Left cardiac atrium (tissue), 4 donors: ENCODE measurements around the gene NRCAM. TPM values are rescaled to one million over a fixed set of nuclear protein-coding genes. Genes with fewer than 3 reads are reported as not detected.
A peak's percentile ranks its signal among the peaks of the same experiment; 100 is the strongest.
"Not testable (repeated sequence)": the region's sequence is repeated elsewhere in the genome, so short reads cannot be mapped to it uniquely, and the experiment has no call there.

Experiments
- ATAC-seq, 2 donors: fragments of 200-7000 bp; cut with Tn5 transposase; one replicate each; pipeline ENCODE4 v1.9.1; 2020; ENCODE audit warnings: mild to moderate bottlenecking in 2 of 2, moderate library complexity in 2 of 2
- DNase-seq: peaks from one replicate; pipeline ENCODE4 v3.0.0-alpha.2; 2020
- intact Hi-C, 2 donors: fragments of 100-400 bp; cut with DNase I; formaldehyde crosslinking; loops; one replicate each; pipeline versions ENCODE4 v1.14.1 to v1.15.1; 2022 to 2023
- long read RNA-seq: library from polyadenylated mRNA; unstranded; transcript quantifications from one replicate; pipeline ENCODE4 v2.0.0, GENCODE V29; 2021
- total RNA-seq, 2 donors: library from RNA; stranded (reverse); fragmentation: NEBNext Ultra II Directional; extraction: Animal tissue kit (Norgen Biotek cat#: 25700); gene quantifications; one replicate each; pipeline ENCODE4 v1.2.1, GENCODE V29; 2021
- donor health status: DM: no; HTN: yes; CAD: no.
- donor health status: DM: no; HTN: yes; CAD: no; lungs with severe emphysema.
- donor health status: DM: yes; HTN: yes; CAD: no.
- donor health status: Dilated cardiomyopathy.

NRCAM gene
- total RNA-seq = 1 to 10 TPM in 1 of 2 donors, under 1 TPM in 1; 0.47 to 3.4 TPM
- long read RNA-seq, partial matches to known transcripts = 1 of 1 reads
- long read RNA-seq, other reads (novel, unspliced or antisense) = 0 of 1 reads

GRCh38 chr7:108455998-108456677 is at the start of gene NRCAM:
TSS of gene NRCAM (minus strand) at chr7:108456436. CDS start at chr7:108240064, 216,372 bp downstream.
- DNase-seq = no peak
- ATAC-seq = peak; percentile 32 to 35
- intact Hi-C loops = no loop called here

GRCh38 chr7:108504576-108504975 is 48.3 kb upstream of the NRCAM start:
- intact Hi-C loops, DNase-seq, ATAC-seq: not testable (repeated sequence)

- DNase-seq = no peak
- intact Hi-C loops = no loop called here
- peak in 1 of 2 donors; percentile 15 for ATAC-seq
Observed at GRCh38 chr7:108503112-108504026, 47.1 kb upstream of the NRCAM start.

- DNase-seq = no peak
- peak in 1 of 2 donors; percentile 23 for ATAC-seq
- intact Hi-C loops = loop anchor here (5.0 to 10.0 kb wide), 2 partner anchors 315 to 317 kb away; no protein-coding TSS in a partner anchor
Observed at GRCh38 chr7:108499566-108499965, 43.3 kb upstream of the NRCAM start.

GRCh38 chr7:108498481-108498880 is 42.2 kb upstream of the NRCAM start:
- intact Hi-C loops = loop anchor here (5.0 to 10.0 kb wide), 2 partner anchors 314 to 316 kb away; no protein-coding TSS in a partner anchor
- no peak for ATAC-seq
- DNase-seq = no peak

- ATAC-seq (peak in 1 of 2 donors; percentile 34), DNase-seq (peak; percentile 29)
- intact Hi-C loops = loop anchor here (5.0 to 10.0 kb wide), 2 partner anchors 312 to 315 kb away; no protein-coding TSS in a partner anchor
Observed at GRCh38 chr7:108497082-108497725, 41.0 kb upstream of the NRCAM start.

GRCh38 chr7:108492742-108493141 is 36.5 kb upstream of the NRCAM start:
- ATAC-seq = no peak
- DNase-seq = no peak
- intact Hi-C loops = loop anchor here in 1 of 2 donors (10.0 kb wide), 1 partner anchor 308 kb away; no protein-coding TSS in a partner anchor

GRCh38 chr7:108488768-108489538 is 32.7 kb upstream of the NRCAM start:
- DNase-seq (no peak), ATAC-seq (no peak)
- intact Hi-C loops = no loop called here

GRCh38 chr7:108487646-108488045 is 31.4 kb upstream of the NRCAM start:
- intact Hi-C loops = no loop called here
- DNase-seq (no peak), ATAC-seq (no peak)

GRCh38 chr7:108486291-108486966 is 30.2 kb upstream of the NRCAM start:
- ATAC-seq (no peak), DNase-seq (no peak)
- intact Hi-C loops = no loop called here

GRCh38 chr7:108484137-108484536 is 27.9 kb upstream of the NRCAM start:
- intact Hi-C loops = no loop called here
- ATAC-seq (no peak), DNase-seq (no peak)

- DNase-seq (no peak), ATAC-seq (no peak)
- intact Hi-C loops = no loop called here
Observed at GRCh38 chr7:108480311-108480710, 24.1 kb upstream of the NRCAM start.

GRCh38 chr7:108479751-108480150 is 23.5 kb upstream of the NRCAM start:
- no peak for DNase-seq
- ATAC-seq = no peak
- intact Hi-C loops = no loop called here

- DNase-seq (no peak), ATAC-seq (no peak)
- intact Hi-C loops = no loop called here
Observed at GRCh38 chr7:108479118-108479517, 22.9 kb upstream of the NRCAM start.

GRCh38 chr7:108468246-108468645 is 12.0 kb upstream of the NRCAM start:
- no peak for ATAC-seq
- DNase-seq = no peak
- intact Hi-C loops = loop anchor here in 1 of 2 donors (10.0 kb wide), 1 partner anchor 283 kb away; no protein-coding TSS in a partner anchor

GRCh38 chr7:108467391-108467790 is 11.2 kb upstream of the NRCAM start:
- DNase-seq = no peak
- ATAC-seq = no peak
- intact Hi-C loops = loop anchor here in 1 of 2 donors (10.0 kb wide), 1 partner anchor 283 kb away; no protein-coding TSS in a partner anchor

GRCh38 chr7:108466322-108466721 is 10.1 kb upstream of the NRCAM start:
- ATAC-seq, DNase-seq: not testable (repeated sequence)
- intact Hi-C loops = loop anchor here in 1 of 2 donors (10.0 kb wide), 1 partner anchor 282 kb away; no protein-coding TSS in a partner anchor

GRCh38 chr7:108464743-108465142 is 8.5 kb upstream of the NRCAM start:
- intact Hi-C loops = loop anchor here in 1 of 2 donors (10.0 kb wide), 1 partner anchor 280 kb away; no protein-coding TSS in a partner anchor
- ATAC-seq (no peak), DNase-seq (no peak)
